Measurements from ENCODE around the gene SLX4IP.

GRCh38 chr20:10478930-10479329 lies 43.8 kb downstream of the SLX4IP start:
- no peak for TF ChIP-seq CTCF (IDR thresholded peaks at IDR 0.05)
- TF ChIP-seq EZH2 (IDR thresholded peaks at IDR 0.05; ENCODE audit: borderline replicate concordance, insufficient read depth, low read depth, low read length, poor library complexity, severe bottlenecking), result no peak

Measured in B cell (primary cell).